ENCODE data around the gene AKR1A1.
"Not testable (repeated sequence)": the region's sequence is repeated elsewhere in the genome, so short reads cannot be mapped to it uniquely, and the experiment has no call there.

The AKR1A1 gene

DNA sequence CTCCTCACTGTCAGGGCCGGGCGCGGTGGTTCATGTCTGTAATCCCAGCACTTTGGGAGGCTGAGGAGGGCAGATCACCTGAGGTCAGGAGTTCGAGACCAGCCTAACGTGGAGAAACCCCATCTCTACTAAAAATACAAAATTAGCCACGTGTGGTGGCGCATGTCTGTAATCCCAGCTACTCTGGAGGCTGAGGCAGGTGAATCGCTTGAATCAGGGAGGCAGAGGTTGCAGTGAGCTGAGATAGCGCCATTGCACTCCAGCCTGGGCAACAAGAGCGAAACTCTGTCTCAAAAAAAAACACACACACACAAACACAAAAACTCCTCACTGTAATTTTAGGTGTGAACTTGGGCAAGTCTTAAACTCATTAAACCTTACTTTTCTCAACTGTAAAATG, 26.7 kb upstream of the AKR1A1 start:
- DNase-seq (ENCODE audit: low spot score), result not testable (repeated sequence)

DNA sequence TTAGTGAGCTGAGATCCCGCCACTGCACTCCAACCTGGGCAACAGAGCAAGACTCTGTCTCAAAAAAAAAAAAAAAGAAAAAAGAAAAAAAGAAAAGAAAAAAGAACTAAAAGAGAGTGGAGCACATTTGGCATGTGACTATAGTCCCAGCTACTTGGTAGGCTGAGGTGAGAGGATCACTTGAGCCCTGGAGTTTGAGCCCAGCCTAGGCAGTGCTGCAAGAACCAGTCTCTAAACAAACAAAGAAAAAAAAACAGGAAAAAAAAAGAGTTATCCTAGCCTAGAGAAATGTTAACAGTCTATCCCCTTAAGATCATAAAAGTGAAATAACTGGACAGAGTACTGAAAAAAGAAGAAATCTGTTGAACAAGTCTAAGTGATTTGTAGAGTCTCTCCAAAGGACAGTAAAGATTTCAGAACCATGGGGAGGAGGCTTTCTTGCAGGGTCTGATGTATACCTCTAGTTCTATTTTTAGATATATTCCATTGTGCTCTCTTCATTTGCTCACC, 24.4 kb upstream of the AKR1A1 start:
- no peak for DNase-seq (ENCODE audit: low spot score)

DNA sequence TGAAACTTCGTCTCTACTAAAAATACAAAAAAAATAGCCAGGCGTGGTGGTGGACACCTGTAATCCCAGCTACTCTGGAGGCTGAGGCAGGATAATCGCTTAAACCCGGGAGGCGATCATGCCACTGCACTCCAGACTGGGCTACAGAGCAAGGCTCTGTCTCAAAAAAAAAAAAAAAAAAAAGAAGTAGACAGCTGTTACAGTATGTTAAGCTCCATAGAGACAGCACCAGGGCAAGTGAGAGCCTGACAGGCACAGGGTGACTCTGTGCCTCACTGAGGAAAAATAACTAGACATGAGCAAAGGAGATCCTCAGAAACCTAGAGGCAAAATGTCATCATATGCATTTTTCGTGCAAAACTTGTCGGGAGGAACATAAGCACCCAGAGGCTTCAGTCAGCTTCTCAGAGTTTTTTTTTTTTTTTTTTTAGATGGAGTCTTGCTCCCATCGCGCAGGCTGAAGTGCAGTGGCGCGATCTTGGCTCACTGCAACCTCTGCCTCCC, 19.9 kb upstream of the AKR1A1 start:
- DNase-seq (ENCODE audit: low spot score), result no peak

DNA sequence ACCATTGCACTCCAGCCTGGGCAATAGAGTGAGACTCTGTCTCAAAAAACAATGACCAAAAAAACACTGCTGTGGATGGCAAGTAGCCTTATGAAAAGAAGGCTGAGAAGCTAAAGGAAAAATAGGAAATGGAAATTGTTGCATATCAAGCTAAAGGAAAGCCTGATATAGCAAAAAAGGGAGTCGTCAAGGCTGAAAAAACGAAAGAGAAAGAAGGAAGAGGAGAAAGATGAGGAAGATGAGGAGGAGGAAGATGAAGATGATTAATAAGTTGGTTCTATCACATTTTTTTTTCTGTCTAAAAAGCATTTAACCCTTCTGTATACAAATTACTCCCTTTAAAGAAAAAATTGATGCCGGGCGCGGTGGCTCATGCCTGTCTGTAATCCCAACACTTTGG, 18.8 kb upstream of the AKR1A1 start:
- DNase-seq (ENCODE audit: low spot score), result no peak

DNA sequence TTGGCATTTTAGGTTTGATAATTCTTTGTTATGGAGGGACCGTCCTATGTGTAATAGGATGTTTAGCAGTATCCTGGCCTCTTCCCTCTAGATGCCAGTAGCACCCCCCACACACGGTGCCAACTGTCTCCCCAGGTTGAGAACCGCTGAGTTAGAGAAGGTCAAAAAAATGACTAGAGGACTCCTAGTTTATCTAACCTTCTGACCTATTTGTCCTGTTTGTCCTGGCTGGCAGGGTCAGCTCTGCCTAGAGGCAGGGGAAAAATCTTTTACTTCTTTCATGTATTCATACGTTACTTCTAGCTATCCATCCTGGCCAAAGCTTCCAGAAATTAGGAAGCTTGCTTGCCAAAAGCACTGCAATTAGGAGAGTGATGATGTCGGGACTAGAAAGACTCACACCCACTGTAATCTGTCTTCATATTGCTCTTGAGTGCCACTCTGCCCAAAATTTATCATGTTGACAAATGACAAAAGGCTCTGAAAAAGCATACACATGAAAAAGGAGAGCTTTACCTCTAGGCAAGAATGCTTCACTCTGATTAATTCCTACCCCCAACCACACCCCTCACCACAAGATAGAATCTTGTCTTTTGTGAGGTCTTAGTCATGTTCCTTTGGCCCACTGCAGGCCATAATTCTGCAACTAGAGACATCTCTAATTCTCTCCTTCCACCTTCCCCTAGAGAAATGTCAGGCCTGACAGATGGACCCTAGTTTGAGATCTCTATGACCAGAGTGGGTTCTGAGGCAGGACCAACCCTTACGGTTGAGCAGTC, 14.4 kb upstream of the AKR1A1 start:
- no peak for DNase-seq (ENCODE audit: low spot score)

DNA sequence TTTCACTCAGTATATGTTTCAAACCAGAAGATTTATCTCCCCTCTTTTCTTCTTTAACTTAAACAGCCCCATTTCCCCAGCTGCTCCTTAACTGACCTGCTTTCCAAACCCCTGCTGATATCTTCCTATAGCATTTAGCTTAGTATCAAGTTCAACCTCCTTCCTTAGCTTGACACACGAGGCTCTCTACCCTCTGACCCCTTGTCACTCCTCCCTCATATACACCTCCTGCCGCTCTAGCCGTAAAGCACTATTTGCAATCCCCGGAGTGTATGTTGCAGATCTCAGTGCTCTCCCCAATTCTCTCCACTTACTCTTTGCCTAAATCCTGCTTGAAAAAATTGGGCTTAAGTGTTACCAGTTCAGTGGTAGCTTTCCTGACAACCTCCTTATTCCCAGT, 13.7 kb upstream of the AKR1A1 start:
- DNase-seq (ENCODE audit: low spot score), result no peak

DNA sequence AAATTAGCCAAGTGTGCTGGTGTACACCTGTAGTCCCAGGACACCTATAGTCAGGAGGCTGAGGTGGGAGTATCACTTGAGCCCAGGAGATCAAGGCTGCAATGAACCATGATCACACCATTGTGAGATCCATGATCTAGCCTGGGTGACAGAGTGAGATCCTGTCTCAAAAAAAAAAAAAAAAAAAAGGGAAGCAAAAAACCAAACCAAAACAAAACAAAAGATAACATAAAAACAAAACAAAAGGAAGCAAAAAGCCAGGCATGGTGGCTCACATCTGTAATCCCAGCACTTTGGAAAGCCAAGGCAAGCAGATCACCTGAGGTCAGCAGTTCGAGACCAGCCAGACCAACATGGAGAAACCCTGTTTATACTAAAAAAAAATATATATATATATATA, 9.4 kb upstream of the AKR1A1 start:
- DNase-seq (ENCODE audit: low spot score), result no peak

DNA sequence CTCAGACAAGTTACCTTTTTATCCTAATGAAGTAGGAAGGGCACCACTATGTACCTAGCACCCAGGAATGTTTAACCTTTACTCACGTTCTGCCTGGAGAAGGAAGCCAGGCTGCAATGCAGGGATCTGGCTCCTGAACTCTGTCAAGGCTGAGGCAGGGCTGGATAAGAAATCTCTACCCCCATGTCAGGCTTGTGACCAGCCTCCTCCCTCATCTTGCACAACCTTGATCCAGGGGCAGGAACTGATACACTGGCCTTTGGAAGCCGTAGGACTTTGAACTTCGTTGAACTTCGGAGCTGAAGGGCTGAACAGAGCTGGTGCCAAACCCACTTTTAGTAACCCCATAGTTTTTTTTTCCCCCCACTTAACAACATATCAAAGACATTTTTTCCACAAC, 8.0 kb upstream of the AKR1A1 start:
- no peak for DNase-seq (ENCODE audit: low spot score)

DNA sequence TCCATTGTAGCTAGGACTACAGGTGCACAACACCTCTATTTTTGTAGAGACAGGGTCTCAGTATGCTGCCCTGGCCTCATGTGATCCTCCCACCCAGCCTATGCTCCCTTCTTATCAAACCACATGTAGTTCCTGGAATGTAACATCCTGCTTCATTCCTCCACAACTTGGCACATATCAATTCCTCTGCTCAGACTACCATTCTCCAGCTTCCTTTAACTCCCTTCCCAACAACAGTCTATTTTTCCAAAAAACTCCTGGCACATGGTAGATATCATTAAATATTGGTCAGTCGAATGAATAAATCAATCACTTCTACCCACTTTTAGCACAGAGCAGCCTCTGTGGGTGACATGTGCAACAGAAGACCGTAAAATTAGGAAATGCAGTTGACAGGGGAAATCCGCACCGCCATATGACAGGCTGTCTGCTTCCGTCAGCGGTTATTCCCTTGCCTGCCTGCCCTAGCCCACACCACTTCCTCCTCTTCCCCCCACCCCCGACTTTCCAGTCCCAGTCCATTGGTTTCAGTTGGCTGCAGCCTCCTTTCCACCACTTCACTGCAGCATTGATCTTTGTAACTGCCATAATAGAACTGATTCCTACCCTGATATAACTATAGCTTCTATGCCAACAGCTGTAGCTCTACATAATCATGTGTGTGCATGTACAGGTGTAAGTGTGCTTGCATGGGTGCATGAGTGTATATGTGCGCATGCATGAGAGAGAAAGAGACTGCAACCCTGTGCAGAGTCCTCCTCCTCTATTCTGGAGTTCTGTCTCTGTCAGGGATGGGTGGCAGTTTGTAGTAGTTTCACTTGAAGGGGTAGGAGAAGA, 6.8 kb upstream of the AKR1A1 start:
- DNase-seq (ENCODE audit: low spot score), result no peak

DNA sequence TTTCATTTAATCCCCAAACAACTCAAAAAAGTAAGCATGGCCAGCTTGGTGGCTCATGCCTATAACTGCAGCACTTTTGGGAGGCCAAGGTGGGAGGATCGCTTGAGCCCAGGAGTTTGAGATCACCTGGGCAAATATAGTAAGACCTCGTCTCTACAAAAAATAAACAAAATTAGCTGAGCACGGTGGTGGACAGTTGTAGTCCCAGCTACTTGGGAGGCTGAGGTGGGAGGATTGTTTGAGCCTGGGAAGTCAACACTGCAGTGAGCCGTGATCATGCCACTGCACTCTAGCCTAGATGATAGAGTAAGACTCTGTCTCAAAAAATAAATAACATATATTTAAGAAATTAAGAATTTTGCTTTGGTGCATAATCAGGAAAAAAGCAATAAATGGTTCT, 6.1 kb upstream of the AKR1A1 start:
- DNase-seq (ENCODE audit: low spot score), result no peak

DNA sequence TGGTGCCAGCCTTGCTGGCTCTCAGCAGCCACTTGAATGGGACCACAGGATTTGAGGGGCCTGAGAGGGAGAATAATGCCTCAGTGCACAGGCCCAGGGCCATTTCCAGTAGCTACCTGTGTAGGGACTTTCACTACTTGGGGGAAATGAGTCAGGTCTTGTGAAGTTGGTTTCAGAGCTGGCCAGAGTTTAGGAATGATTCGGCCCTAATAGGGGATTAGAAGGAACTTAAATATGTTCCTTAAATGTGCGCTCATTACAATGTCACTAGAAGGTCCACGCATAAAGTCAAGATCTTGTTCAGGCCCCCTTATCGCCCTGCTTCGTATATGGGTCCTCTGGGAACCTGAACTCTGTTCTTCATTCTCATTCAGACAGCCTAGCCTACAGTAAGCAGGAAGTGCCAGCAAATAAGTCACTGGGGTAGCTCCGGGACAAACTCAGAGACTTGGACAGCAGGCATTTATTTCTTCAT, 5.6 kb upstream of the AKR1A1 start:
- no peak for DNase-seq (ENCODE audit: low spot score)

DNA sequence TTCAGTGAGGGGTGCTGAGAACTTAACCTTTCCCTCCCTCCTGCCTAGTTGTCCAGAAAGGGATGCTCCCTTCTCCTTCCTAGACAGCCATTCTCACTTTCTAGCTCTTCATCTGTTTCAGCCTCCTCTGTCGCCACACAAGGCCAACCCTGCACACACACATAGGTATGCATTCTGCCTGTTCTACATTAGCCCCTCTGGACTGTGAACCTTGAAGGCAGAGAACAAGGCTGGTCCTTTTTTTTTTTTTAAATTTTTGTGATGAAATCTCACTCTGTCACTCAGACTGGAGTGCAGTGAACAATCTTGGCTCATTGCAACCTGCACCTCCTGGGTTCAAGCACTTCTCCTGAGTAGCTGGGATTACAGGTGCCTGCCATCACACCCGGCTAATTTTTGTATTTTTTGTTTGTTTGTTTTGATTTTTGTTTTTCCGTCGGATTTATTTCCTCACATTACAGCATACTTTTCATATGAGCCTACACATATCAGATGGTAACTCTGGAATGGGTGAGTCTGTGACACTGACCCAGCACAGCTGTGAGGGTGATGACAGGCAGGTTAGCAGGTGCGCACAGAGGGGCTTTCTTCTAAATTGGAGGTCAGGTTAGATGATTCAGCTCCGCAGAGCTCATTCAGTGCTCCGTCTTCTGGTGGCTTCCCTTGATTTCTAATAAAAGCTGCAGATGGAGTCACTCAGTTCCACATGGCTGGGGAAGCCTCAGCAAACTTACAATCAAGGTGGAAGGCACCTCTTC, 4.9 kb upstream of the AKR1A1 start:
- DNase-seq (ENCODE audit: low spot score), result no peak

DNA sequence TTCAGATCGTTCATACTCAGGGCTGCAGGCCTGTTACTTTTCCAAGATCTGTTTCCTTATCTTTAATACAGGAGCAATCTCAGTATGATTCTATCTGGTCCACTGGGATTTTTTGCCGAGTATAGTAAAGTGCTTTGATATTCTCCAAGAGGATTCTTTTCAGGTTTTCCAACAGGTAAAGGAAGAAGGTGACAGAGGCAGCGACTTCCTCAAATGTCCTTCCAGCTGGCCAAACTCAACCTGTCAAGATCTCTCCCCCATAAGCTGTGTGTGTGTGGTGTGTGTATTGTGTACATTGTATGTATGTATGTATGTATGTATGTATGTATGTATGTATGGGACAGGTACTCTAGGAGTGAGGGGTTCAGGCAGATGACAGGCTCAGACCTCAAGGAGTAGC, 1.1 kb downstream of the AKR1A1 start:
- no peak for DNase-seq (ENCODE audit: low spot score)

DNA sequence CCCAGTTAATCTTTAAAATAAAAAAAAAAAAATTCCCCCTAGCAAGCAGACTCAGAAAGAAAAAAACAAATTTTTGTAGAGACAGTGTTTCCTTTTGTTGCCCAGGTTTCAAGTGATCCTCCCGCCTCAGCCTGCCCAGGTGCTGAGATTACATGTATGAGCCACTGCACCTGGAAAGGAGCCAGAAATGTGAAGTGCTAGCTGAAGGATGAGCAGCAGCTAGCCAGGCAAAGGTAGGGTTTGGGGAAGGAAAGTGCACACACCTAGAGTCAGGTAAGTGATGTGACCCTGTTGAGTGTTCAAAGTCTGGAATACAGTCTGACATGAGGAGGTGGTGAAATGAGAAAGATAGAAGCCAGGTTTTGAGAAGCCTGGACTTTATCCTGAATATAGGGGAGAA, 1.7 kb downstream of the AKR1A1 start:
- no peak for DNase-seq (ENCODE audit: low spot score)

DNA sequence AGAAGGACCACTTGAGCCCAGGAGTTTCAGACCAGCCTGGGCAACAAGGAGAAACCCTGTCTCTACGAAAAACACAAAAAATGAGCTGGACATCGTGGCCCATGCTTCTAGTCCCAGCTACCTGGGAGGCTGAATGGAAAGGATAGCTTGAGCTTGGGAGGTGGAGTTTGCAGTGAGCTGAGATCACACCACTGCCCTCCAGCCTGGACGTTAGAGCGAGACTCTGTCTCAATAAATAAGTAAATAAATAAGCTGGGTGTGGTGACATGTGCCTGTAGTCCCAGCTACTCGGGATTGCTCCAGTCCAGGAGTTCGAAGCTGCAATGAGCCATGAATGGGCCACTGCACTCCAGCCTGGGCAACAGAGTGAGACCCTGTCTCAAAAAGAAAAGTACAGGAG, 3.6 kb downstream of the AKR1A1 start:
- DNase-seq (ENCODE audit: low spot score), result no peak

DNA sequence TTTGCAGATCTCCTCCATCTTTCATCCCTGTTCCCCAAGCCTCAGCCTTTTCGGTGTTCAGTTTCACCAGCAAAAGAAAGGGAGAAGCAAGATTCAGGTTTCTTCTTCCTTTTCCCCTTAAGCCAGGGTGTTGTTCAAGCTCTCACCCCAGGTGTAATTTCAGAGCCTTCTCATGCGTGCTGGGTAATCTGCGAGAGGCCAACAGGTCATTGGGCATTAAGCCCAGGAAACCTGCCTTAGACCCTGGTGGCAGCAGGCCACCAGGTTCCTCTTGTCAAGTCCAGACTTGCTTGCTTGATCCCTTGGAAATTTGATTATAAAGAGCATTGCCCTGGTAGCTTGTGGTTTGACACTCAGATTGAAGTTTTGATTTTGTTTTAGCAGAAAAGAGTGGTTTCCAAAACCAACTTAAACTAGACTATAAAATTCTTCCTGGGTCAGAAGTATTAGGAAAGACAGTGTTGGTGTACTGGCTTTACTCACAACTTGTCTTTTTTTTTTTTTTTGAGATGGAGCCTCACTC, 6.9 kb downstream of the AKR1A1 start:
- DNase-seq (ENCODE audit: low spot score), result no peak

DNA sequence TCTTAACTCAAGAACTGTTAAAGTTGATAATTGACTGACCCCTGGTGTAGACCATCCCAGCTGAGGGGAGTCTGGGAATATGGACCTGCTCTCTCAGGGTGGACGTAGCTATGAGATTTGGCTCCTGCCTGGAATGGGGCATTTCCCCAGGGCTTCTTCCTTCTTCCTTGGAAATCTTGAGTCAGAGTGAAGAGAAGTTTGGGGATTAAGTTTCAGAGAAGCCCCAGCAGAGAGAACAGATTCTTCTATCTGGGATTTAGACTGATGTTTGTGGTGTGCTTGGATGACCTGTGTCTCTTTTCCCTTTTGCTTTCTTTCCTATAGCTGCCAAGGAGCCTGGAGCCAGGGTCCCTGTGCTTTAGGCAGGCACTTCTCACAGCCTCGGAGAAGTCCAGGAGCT, 13.2 kb downstream of the AKR1A1 start:
- DNase-seq (ENCODE audit: low spot score), result no peak

DNA sequence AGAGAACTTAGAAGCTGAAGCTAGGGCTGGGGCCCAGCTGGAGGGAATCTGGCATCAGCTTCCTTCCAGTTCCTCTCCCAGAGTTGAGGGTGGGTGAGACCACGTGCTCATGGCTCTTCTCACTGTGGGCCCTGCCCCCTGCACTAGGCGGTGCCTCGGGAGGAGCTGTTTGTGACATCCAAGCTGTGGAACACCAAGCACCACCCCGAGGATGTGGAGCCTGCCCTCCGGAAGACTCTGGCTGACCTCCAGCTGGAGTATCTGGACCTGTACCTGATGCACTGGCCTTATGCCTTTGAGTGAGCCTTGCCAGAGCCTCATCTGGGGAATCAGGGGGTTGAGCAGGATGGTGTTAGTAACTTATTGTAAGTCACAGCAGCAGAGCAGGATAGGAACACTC, 16.1 kb downstream of the AKR1A1 start:
- no peak for DNase-seq (ENCODE audit: low spot score)

DNA sequence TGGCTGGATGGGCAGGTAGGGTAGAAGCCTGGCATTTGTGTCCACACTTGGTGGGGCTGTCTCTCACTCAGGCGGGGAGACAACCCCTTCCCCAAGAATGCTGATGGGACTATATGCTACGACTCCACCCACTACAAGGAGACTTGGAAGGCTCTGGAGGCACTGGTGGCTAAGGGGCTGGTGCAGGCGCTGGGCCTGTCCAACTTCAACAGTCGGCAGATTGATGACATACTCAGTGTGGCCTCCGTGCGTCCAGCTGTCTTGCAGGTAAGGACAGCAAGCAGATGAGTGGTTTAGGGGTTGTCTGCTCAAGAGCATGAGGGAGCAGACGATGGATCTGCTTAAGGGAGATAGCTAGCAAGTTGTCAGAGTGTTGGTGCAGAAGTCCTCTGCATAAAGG, 17.3 kb downstream of the AKR1A1 start:
- no peak for DNase-seq (ENCODE audit: low spot score)

DNA sequence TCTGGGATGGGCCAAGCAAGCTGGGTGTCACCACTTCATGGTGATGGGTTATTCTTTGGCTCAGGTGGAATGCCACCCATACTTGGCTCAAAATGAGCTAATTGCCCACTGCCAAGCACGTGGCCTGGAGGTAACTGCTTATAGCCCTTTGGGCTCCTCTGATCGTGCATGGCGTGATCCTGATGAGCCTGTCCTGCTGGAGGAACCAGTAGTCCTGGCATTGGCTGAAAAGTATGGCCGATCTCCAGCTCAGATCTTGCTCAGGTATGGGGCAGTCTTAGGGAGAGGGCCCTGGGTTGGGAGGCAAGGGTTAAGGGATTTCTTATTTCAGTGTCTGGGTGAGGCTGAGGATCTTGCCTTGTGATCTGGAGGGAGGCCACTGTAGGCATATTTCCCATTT, 17.8 kb downstream of the AKR1A1 start:
- no peak for DNase-seq (ENCODE audit: low spot score)

DNA sequence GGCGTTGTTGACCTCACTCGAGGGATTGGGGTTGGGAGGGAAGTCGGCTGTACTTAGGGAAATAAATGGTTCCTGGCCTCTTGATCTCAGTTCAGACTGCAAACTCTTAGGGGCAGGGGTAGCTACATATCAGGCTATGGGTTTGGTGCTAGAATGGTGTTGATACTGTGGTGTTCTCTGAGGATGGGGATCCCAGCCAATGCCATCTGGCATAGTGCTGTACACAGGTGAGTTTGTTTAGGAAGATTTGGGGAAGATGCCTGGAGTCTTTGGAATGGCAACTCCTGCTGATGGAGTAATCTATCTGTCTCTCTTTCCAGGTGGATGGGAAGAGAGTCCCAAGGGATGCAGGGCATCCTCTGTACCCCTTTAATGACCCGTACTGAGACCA, 18.9 kb downstream of the AKR1A1 start:
- no peak for DNase-seq (ENCODE audit: low spot score)

DNA sequence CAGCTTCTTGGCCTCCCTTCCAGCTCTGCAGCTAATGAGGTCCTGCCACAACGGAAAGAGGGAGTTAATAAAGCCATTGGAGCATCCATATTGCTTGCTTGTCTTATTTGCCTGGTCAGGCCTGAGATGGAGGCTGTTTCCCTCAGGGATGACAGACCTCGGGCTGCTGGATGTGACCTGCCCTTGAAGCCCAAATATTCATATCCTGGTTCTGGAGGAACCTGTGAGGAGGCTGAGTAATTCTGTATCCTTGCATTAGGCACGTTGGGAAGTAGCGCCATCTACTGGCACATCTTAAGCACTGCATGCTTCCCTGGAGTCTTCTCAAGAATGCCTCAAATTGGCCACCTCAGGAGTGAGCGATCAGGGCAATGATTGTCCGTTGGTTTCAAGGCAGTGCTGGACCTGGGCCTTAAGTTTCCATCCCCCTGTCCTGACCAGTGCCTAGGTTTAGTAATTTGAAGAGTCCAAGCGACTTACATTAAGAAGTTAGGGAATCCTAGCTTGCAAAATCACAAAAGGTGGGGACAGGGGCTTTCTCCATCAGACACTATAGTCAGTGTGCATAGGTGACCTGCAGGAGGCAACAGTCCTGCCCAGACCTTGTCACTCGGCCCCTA, 19.4 kb downstream of the AKR1A1 start:
- peak; percentile 72 for DNase-seq (ENCODE audit: low spot score)

Data from ecto neural progenitor cell (in vitro differentiated cells).